DMS114 treated with DMSO at 0.1 percent for 48 hours (cell line): ENCODE measurements around the gene MTERF2.

Source experiments
- DNase-seq: peaks from one replicate; lab custom pipeline; 2025; ENCODE audit not compliant: unreplicated experiment; lab: John Stamatoyannopoulos, UW

The MTERF2 gene

GRCh38 chr12:106954462-106955376 lies 32.2 kb downstream of the MTERF2 start:
- peak; percentile 49 for DNase-seq

- DNase-seq: no peak
Measured at GRCh38 chr12:106953352-106954250, 33.3 kb downstream of the MTERF2 start.

- no peak for DNase-seq
Measured at GRCh38 chr12:106950591-106950990, 36.4 kb downstream of the MTERF2 start.

GRCh38 chr12:106947461-106947860 lies 39.5 kb downstream of the MTERF2 start:
- DNase-seq: no peak

GRCh38 chr12:106945261-106945851 lies 41.6 kb downstream of the MTERF2 start:
- DNase-seq: no peak

- DNase-seq: no peak
Measured at GRCh38 chr12:106942775-106943174, 44.2 kb downstream of the MTERF2 start.

GRCh38 chr12:106941481-106942156 lies 45.3 kb downstream of the MTERF2 start:
- no peak for DNase-seq

GRCh38 chr12:106934277-106934676 lies 52.7 kb downstream of the MTERF2 start:
- DNase-seq: no peak
